Left lung (tissue), 10 donors: ENCODE data around the gene CNNM3. TPM values are rescaled to one million over a fixed set of nuclear protein-coding genes. Genes with fewer than 3 reads are reported as not detected.

Experiments used
- ATAC-seq: fragments of 200-7000 bp; cut with Tn5 transposase; one replicate; pipeline ENCODE4 v1.9.1; 2020; ENCODE audit warnings: moderate library complexity
- DNase-seq, 4 donors: peaks; one replicate each; pipeline ENCODE4 v3.0.0-alpha.2; 2013 to 2020
- H3K27ac ChIP-seq, 2 donors: fragments of 200-600 bp; sonication (generic) in 1 of 2; one replicate each; pipeline versions ENCODE4 v1.5.0 to v1.8.0; 2020 to 2021
- H3K27me3 ChIP-seq, 2 donors: fragments of 200-600 bp; sonication (generic) in 1 of 2; one replicate each; pipeline versions ENCODE4 v1.5.0 to v1.8.0; 2020 to 2021
- H3K36me3 ChIP-seq, 2 donors: fragments of 200-600 bp; sonication (generic) in 1 of 2; one replicate each; pipeline versions ENCODE4 v1.5.0 to v1.8.0; 2020 to 2021
- H3K4me1 ChIP-seq, 2 donors: fragments of 200-600 bp; one replicate each; pipeline ENCODE4 v1.8.0; 2021
- H3K4me3 ChIP-seq, 2 donors: fragments of 200-600 bp; sonication (generic) in 1 of 2; one replicate each; pipeline versions ENCODE4 v1.5.0 to v1.8.0; 2020 to 2021; ENCODE audit warnings: mild to moderate bottlenecking in 1 of 2
- H3K9me3 ChIP-seq, 2 donors: fragments of 200-600 bp; sonication (generic) in 1 of 2; one replicate each; pipeline versions ENCODE4 v1.5.0 to v1.8.0; 2020 to 2021
- intact Hi-C, 2 donors: fragments of 100-400 bp; cut with DNase I; formaldehyde crosslinking; loops; one replicate each; pipeline versions ENCODE4 v1.11.2 to v1.14.2; 2022
- polyA plus RNA-seq, 6 donors: library from polyadenylated mRNA; unstranded; fragments of 120-200 nt; gene quantifications; one replicate each; pipeline ENCODE4 v1.2.1, GENCODE V29; 2013; ENCODE audit not compliant: insufficient read length in 6 of 6
- total RNA-seq, 2 donors: library from RNA; stranded (reverse); fragmentation: NEBNext Ultra II Directional; extraction: Animal tissue kit (Norgen Biotek cat#: 25700); gene quantifications; one replicate each; pipeline ENCODE4 v1.2.1, GENCODE V29; 2021
- TF ChIP-seq, protein P1 (sequence below), 2 donors: fragments of 200-600 bp; sonication (generic) in 1 of 2; IDR thresholded peaks; one replicate each; pipeline versions ENCODE4 v1.5.0 to v1.8.0; 2021; ENCODE audit warnings: antibody characterized with exemption in 2 of 2
- donor health status: DM: no; HTN: yes; CAD: no.
- donor health status: DM: no; HTN: no; CAD: no.

Gene CNNM3
- total and polyA plus RNA-seq, 8 donors, result 24.8 to 37.9 (median 32.2) TPM

GRCh38 chr2:96868555-96869280 is 52.6 kb downstream of the CNNM3 start:
- Histone ChIP-seq H3K4me1 (peaks cover 19 to 68% of the 10 kb centered on the region in 2 donors), H3K27me3 (peaks cover 0 to 77% of the 10 kb centered on the region in 2 donors), H3K4me3 (peak overlapping the region; percentile 88 to 96), H3K36me3 (peaks cover 0 to 22% of the 10 kb centered on the region in 2 donors), H3K9me3 (no peaks in the 10 kb centered on the region), H3K27ac (peak overlapping the region; percentile 89 to 95)
- DNase-seq, result peak; percentile 86 to 97 (median 90)
- TF ChIP-seq, protein P1, sequence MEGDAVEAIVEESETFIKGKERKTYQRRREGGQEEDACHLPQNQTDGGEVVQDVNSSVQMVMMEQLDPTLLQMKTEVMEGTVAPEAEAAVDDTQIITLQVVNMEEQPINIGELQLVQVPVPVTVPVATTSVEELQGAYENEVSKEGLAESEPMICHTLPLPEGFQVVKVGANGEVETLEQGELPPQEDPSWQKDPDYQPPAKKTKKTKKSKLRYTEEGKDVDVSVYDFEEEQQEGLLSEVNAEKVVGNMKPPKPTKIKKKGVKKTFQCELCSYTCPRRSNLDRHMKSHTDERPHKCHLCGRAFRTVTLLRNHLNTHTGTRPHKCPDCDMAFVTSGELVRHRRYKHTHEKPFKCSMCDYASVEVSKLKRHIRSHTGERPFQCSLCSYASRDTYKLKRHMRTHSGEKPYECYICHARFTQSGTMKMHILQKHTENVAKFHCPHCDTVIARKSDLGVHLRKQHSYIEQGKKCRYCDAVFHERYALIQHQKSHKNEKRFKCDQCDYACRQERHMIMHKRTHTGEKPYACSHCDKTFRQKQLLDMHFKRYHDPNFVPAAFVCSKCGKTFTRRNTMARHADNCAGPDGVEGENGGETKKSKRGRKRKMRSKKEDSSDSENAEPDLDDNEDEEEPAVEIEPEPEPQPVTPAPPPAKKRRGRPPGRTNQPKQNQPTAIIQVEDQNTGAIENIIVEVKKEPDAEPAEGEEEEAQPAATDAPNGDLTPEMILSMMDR (IDR thresholded peaks at IDR 0.05), result peak; percentile 44 to 52
- intact Hi-C loops, result no loop called here
- peak; percentile 70 for ATAC-seq

- H3K9me3 ChIP-seq, result no peaks in the 10 kb centered on the region
- peak; percentile 76 to 90 (median 82) for DNase-seq
- TF ChIP-seq, protein P1 (IDR thresholded peaks at IDR 0.05), result peak in 1 of 2 donors; percentile 1
- H3K27ac ChIP-seq, result peak overlapping the region; percentile 89 to 95
- peak overlapping the region; percentile 88 to 96 for H3K4me3 ChIP-seq
- peaks cover 0 to 83% of the 10 kb centered on the region in 2 donors for H3K27me3 ChIP-seq
- ATAC-seq, result peak; percentile 52
- H3K4me1 ChIP-seq, result peaks cover 19 to 73% of the 10 kb centered on the region in 2 donors
- peaks cover 0 to 16% of the 10 kb centered on the region in 2 donors for H3K36me3 ChIP-seq
- intact Hi-C loops, result no loop called here
These were observed 53.3 kb downstream of the CNNM3 start for GRCh38 chr2:96869281-96869821.

GRCh38 chr2:96869822-96870625 is 54.0 kb downstream of the CNNM3 start, which contains the start of gene SEMA4C:
Gene SEMA4C, minus strand, starts transcription at chr2:96870080. Its CDS starts 2,194 bp downstream, at chr2:96867886.
- Histone ChIP-seq H3K27me3 (peaks cover 0 to 90% of the 10 kb centered on the region in 2 donors), H3K4me1 (peaks cover 19 to 76% of the 10 kb centered on the region in 2 donors), H3K36me3 (peaks cover 0 to 9% of the 10 kb centered on the region in 2 donors), H3K9me3 (no peaks in the 10 kb centered on the region), H3K4me3 (peak within 1 kb of the TSS; percentile 88 to 96), H3K27ac (peak within 1 kb of the TSS; percentile 89 to 95)
- intact Hi-C loops, result no loop called here
- DNase-seq (peak in 2 of 4 donors; percentile 71 to 86), ATAC-seq (peak; percentile 60)
- TF ChIP-seq, protein P1 (IDR thresholded peaks at IDR 0.05), result no peak

GRCh38 chr2:96870626-96871255 is 54.7 kb downstream of the CNNM3 start:
- peak overlapping the region; percentile 88 to 96 for H3K4me3 ChIP-seq
- TF ChIP-seq, protein P1 (IDR thresholded peaks at IDR 0.05), result no peak
- no peaks in the 10 kb centered on the region for H3K9me3 ChIP-seq
- H3K36me3 ChIP-seq, result peaks cover 0 to 2% of the 10 kb centered on the region in 2 donors
- peak; percentile 43 for ATAC-seq
- intact Hi-C loops, result no loop called here
- peak in 1 of 4 donors; percentile 81 for DNase-seq
- peak overlapping the region; percentile 89 to 95 for H3K27ac ChIP-seq
- H3K4me1 ChIP-seq, result peaks cover 19 to 78% of the 10 kb centered on the region in 2 donors
- H3K27me3 ChIP-seq, result peaks cover 0 to 93% of the 10 kb centered on the region in 2 donors
